Testis (tissue), 3 donors: Measurements from ENCODE around the gene NMRK2. TPM values are rescaled to one million over a fixed set of nuclear protein-coding genes. Genes with fewer than 3 reads are reported as not detected.
"Not testable (repeated sequence)": the region's sequence is repeated elsewhere in the genome, so short reads cannot be mapped to it uniquely, and the experiment has no call there.

ENCODE experiments used
- DNase-seq: peaks from one replicate; pipeline ENCODE4 v3.0.0-alpha.2; 2019
- H3K27ac ChIP-seq, 2 donors: fragments of 200-600 bp; sonication (generic); one replicate each; pipeline ENCODE4 v1.5.1; 2019
- H3K27me3 ChIP-seq: fragments of 200-600 bp; sonication (generic); one replicate; pipeline ENCODE4 v1.5.1; 2019
- H3K36me3 ChIP-seq: fragments of 200-600 bp; sonication (generic); one replicate; pipeline ENCODE4 v1.5.1; 2017; ENCODE audit warnings: low read depth; ENCODE audit errors: missing control alignments
- H3K4me1 ChIP-seq: fragments of 200-600 bp; sonication (generic); one replicate; pipeline ENCODE4 v1.5.1; 2019
- H3K4me3 ChIP-seq, 2 donors: fragments of 200-600 bp; sonication (generic); one replicate each; pipeline ENCODE4 v1.5.1; 2017 to 2019
- H3K9me3 ChIP-seq: fragments of 200-600 bp; sonication (generic); one replicate; pipeline ENCODE4 v1.5.1; 2017
- POLR2A ChIP-seq: fragments of 450-650 bp; IDR thresholded peaks from one replicate; pipeline ENCODE4 v1.6.1; 2017; ENCODE audit warnings: antibody characterized with exemption, mild to moderate bottlenecking, moderate library complexity
- WGBS, 2 donors: methylation state at CpG; one replicate each; pipeline ENCODE4 v1.1.5; 2018; 5-methylcytosine and 5-hydroxymethylcytosine counted together
- intact Hi-C: fragments of 100-400 bp; cut with DNase I; formaldehyde crosslinking; loops from one replicate; pipeline ENCODE4 v1.15.1; 2023; ENCODE audit warnings: low total_unique reads
- polyA plus RNA-seq: library from polyadenylated mRNA; stranded (reverse); fragments of 350-450 nt; fragmentation: Illumina TruSeq; extraction: RNeasy Lipid Tissue Mini Kit (QIAGEN cat#74804); gene quantifications from one replicate; pipeline ENCODE4 v1.2.3, GENCODE V29; 2014; ENCODE audit warnings: low read depth, low replicate concordance; ENCODE audit not compliant: insufficient read depth
- total RNA-seq, 2 donors: library from RNA; depleted of rRNA; stranded (reverse); fragments of >200 nt; gene quantifications; one replicate each; pipeline ENCODE4 v1.2.3, GENCODE V29; 2016
- TF ChIP-seq, protein P1 (sequence below), 3 experiments: fragments of 450-650 bp in 2 of 3; fragments of 200-600 bp in 1 of 3; sonication (generic) in 1 of 3; IDR thresholded peaks; one replicate each; pipeline ENCODE4 v1.5.1; 2016 to 2019; ENCODE audit warnings: antibody characterized with exemption in 3 of 3, mild to moderate bottlenecking in 2 of 3, moderate library complexity in 1 of 3

The NMRK2 gene
- total and polyA plus RNA-seq, 3 donors from 2014 or later: 1.7 to 3.2 (median 1.7) TPM

GRCh38 chr19:3931041-3931440 is 1.8 kb upstream of the NMRK2 start:
- no peak for DNase-seq
- no peaks in the 10 kb centered on the region for H3K9me3 ChIP-seq

GRCh38 chr19:3936506-3937442 is 3.9 kb downstream of the NMRK2 start:
- 83 to 85% methylated on average over 13 to 29 of the region's 29 CpGs for WGBS, 2 donors
- intact Hi-C loops: no loop called here
- no peak for DNase-seq

More at GRCh38 chr19:3931041-3931440, 1.8 kb upstream of the NMRK2 start:
- Histone ChIP-seq H3K36me3 (no peaks in the 10 kb centered on the region), H3K4me1 (peaks cover 5% of the 10 kb centered on the region), H3K4me3 (no peak overlapping the region), H3K27me3 (no peaks in the 10 kb centered on the region), H3K27ac (no peak overlapping the region)
- WGBS, 2 donors: 73 to 80% methylated on average over 4 to 8 of the region's 8 CpGs
- intact Hi-C loops: no loop called here
- TF ChIP-seq, protein P1, sequence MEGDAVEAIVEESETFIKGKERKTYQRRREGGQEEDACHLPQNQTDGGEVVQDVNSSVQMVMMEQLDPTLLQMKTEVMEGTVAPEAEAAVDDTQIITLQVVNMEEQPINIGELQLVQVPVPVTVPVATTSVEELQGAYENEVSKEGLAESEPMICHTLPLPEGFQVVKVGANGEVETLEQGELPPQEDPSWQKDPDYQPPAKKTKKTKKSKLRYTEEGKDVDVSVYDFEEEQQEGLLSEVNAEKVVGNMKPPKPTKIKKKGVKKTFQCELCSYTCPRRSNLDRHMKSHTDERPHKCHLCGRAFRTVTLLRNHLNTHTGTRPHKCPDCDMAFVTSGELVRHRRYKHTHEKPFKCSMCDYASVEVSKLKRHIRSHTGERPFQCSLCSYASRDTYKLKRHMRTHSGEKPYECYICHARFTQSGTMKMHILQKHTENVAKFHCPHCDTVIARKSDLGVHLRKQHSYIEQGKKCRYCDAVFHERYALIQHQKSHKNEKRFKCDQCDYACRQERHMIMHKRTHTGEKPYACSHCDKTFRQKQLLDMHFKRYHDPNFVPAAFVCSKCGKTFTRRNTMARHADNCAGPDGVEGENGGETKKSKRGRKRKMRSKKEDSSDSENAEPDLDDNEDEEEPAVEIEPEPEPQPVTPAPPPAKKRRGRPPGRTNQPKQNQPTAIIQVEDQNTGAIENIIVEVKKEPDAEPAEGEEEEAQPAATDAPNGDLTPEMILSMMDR (IDR thresholded peaks at IDR 0.05): no peak
- no peak for TF ChIP-seq POLR2A

GRCh38 chr19:3938300-3938950 is 5.6 kb downstream of the NMRK2 start:
- H3K27me3 ChIP-seq, H3K36me3 ChIP-seq, H3K27ac ChIP-seq, DNase-seq, H3K9me3 ChIP-seq, intact Hi-C loops, H3K4me1 ChIP-seq, H3K4me3 ChIP-seq: not testable (repeated sequence)
- 92% methylated on average over 22 of the region's 22 CpGs for WGBS, 2 donors

More at GRCh38 chr19:3936506-3937442, 3.9 kb downstream of the NMRK2 start:
- no peaks in the 10 kb centered on the region for H3K9me3 ChIP-seq
- no peaks in the 10 kb centered on the region for H3K36me3 ChIP-seq
- no peak overlapping the region for H3K4me3 ChIP-seq
- TF ChIP-seq, protein P1 (IDR thresholded peaks at IDR 0.05): no peak
- TF ChIP-seq POLR2A: no peak
- no peak overlapping the region for H3K27ac ChIP-seq
- no peaks in the 10 kb centered on the region for H3K27me3 ChIP-seq
- H3K4me1 ChIP-seq: peaks cover 5% of the 10 kb centered on the region

- H3K36me3 ChIP-seq: no peaks in the 10 kb centered on the region
- H3K27me3 ChIP-seq: no peaks in the 10 kb centered on the region
- intact Hi-C loops: no loop called here
- H3K27ac ChIP-seq: no peak overlapping the region
- DNase-seq: no peak
- no peak overlapping the region for H3K4me3 ChIP-seq
- H3K4me1 ChIP-seq: no peaks in the 10 kb centered on the region
- WGBS, 2 donors: 82 to 88% methylated on average over 8 of the region's 8 CpGs
- no peaks in the 10 kb centered on the region for H3K9me3 ChIP-seq
- TF ChIP-seq POLR2A: no peak
- TF ChIP-seq, protein P1 (IDR thresholded peaks at IDR 0.05): no peak
Observed at GRCh38 chr19:3942790-3943409, 10.0 kb downstream of the NMRK2 start.
